B cell (primary cell): Measurements from ENCODE around the gene LIPC. TPM values are rescaled to one million over a fixed set of nuclear protein-coding genes. Genes with fewer than 3 reads are reported as not detected.

Experiments used
- ATAC-seq: fragments of 200-7000 bp; cut with Tn5 transposase; one replicate; pipeline ENCODE4 v1.10.0; 2021; ENCODE audit warnings: low read depth, mild to moderate bottlenecking, moderate number of reproducible peaks, moderate library complexity
- CTCF ChIA-PET: fragments of 350-600 bp; sonication (Branson Sonifier 250); formaldehyde crosslinking; loops from one replicate; lab custom pipeline; 2021; ENCODE audit warnings: antibody characterized with exemption, inconsistent platforms; lab: Charles Lee
- POLR2A ChIA-PET: fragments of 350-600 bp; sonication (Branson Sonifier 250); formaldehyde crosslinking; loops from one replicate; lab custom pipeline; 2021; ENCODE audit warnings: antibody characterized with exemption; lab: Charles Lee
- DNase-seq: peaks from one replicate; pipeline ENCODE4 v3.0.0; 2013
- H2AFZ ChIP-seq: 2 replicates; pipeline ENCODE4 v1.6.1; 2012; ENCODE audit warnings: mild to moderate bottlenecking, low read depth, low read length; ENCODE audit not compliant: insufficient read depth, poor library complexity, severe bottlenecking
- H3K27ac ChIP-seq, 2 donors: 1 replicate in 1 of 2; 2 replicates in 1 of 2; pipeline ENCODE4 v1.5.1; 2012 to 2013; ENCODE audit warnings: low read length in 2 of 2, mild to moderate bottlenecking in 2 of 2, moderate library complexity in 1 of 2
- H3K27me3 ChIP-seq, 4 experiments: fragments of 200-600 bp in 1 of 4; sonication (generic) in 1 of 4; replicated peaks in 1 of 4; 1 replicate in 2 of 4; 2 replicates in 2 of 4; pipeline versions ENCODE4 v1.6.1 to v1.7.0; 2013 to 2016; ENCODE audit warnings: low read length in 3 of 4, mild to moderate bottlenecking in 2 of 4, mixed read lengths in 1 of 4, moderate library complexity in 1 of 4; ENCODE audit not compliant: insufficient read depth in 4 of 4, control insufficient read depth in 3 of 4; ENCODE audit errors: control extremely low read depth in 1 of 4
- H3K36me3 ChIP-seq, 2 experiments: replicated peaks in 1 of 2; 1 replicate in 1 of 2; 2 replicates in 1 of 2; pipeline versions ENCODE4 v1.6.1 to v1.7.1; 2013; ENCODE audit warnings: low read length in 1 of 2; ENCODE audit not compliant: insufficient read depth in 2 of 2, control insufficient read depth in 1 of 2; ENCODE audit errors: control extremely low read depth in 1 of 2, extremely low read depth in 1 of 2
- H3K4me1 ChIP-seq, 2 donors: fragments of 200-600 bp in 1 of 2; sonication (generic) in 1 of 2; 1 replicate in 1 of 2; 2 replicates in 1 of 2; pipeline versions ENCODE4 v1.5.1 to v1.6.1; 2013 to 2017; ENCODE audit warnings: low read length in 2 of 2; ENCODE audit not compliant: control insufficient read depth in 2 of 2, insufficient read depth in 2 of 2
- H3K4me2 ChIP-seq: replicated peaks from 2 replicates; pipeline ENCODE3; 2012; ENCODE audit warnings: mild to moderate bottlenecking, low read depth, low read length; ENCODE audit not compliant: poor library complexity, severe bottlenecking
- H3K4me3 ChIP-seq, 5 experiments: fragments of 200-600 bp in 1 of 5; sonication (generic) in 1 of 5; 1 replicate in 3 of 5; 2 replicates in 2 of 5; pipeline versions ENCODE4 v1.5.1 to v1.7.0; 2011 to 2016; ENCODE audit warnings: low read length in 4 of 5, mild to moderate bottlenecking in 4 of 5, low read depth in 2 of 5, control low read depth in 1 of 5, moderate library complexity in 1 of 5; ENCODE audit not compliant: insufficient read depth in 1 of 5; ENCODE audit errors: control extremely low read depth in 1 of 5, extremely low read depth in 1 of 5
- H3K79me2 ChIP-seq: fragments of 200-600 bp; sonication (generic); one replicate; pipeline ENCODE4 v1.6.0; 2016; ENCODE audit warnings: low read length; ENCODE audit not compliant: control insufficient read depth, insufficient read depth
- H3K9ac ChIP-seq: fragments of 200-600 bp; sonication (generic); 2 replicates; pipeline ENCODE4 v1.6.1; 2017; ENCODE audit warnings: mild to moderate bottlenecking, low read length, moderate library complexity
- H3K9me3 ChIP-seq, 3 donors: one replicate each; pipeline versions ENCODE4 v1.6.1 to v1.7.1; 2013; ENCODE audit warnings: low read length in 2 of 3; ENCODE audit not compliant: control insufficient read depth in 2 of 3, insufficient read depth in 1 of 3; ENCODE audit errors: control extremely low read depth in 1 of 3
- H4K20me1 ChIP-seq: 2 replicates; pipeline ENCODE4 v1.6.0; 2012; ENCODE audit warnings: mild to moderate bottlenecking, low read length; ENCODE audit not compliant: insufficient read depth, control insufficient read depth, poor library complexity, severe bottlenecking
- H3K27ac Mint-ChIP-seq: one replicate; pipeline ENCODE4 v1.8.0; 2021; ENCODE audit warnings: mixed read lengths
- H3K27me3 Mint-ChIP-seq: one replicate; pipeline ENCODE4 v1.8.0; 2021; ENCODE audit warnings: mixed read lengths
- H3K4me1 Mint-ChIP-seq: one replicate; pipeline ENCODE4 v1.8.0; 2021; ENCODE audit warnings: mixed read lengths
- H3K4me3 Mint-ChIP-seq: one replicate; pipeline ENCODE4 v1.8.0; 2021; ENCODE audit warnings: mixed read lengths
- H3K9me3 Mint-ChIP-seq: one replicate; pipeline ENCODE4 v1.8.0; 2022; ENCODE audit warnings: mixed read lengths; ENCODE audit not compliant: insufficient read depth
- EZH2 ChIP-seq: IDR thresholded peaks from 2 replicates; pipeline ENCODE4 v1.6.1; 2012; ENCODE audit warnings: borderline replicate concordance, low read depth, mild to moderate bottlenecking, moderate library complexity, low read length; ENCODE audit not compliant: insufficient read depth, poor library complexity, severe bottlenecking
- WGBS: methylation state at CpG from one replicate; pipeline ENCODE4 v1.1.5; 2013; ENCODE audit warnings: missing lambda C conversion rate; ENCODE audit not compliant: insufficient coverage; 5-methylcytosine and 5-hydroxymethylcytosine counted together
- intact Hi-C: fragments of 100-400 bp; cut with micrococcal nuclease; formaldehyde crosslinking; loops from one replicate; pipeline ENCODE4 v1.10.0; 2022
- polyA plus RNA-seq: library from polyadenylated mRNA; depleted of rRNA; stranded (reverse); fragments of >200 nt; gene quantifications from 2 replicates; pipeline ENCODE4 v1.2.3, GENCODE V29; 2012
- total RNA-seq, 2 donors: library from RNA; stranded (reverse); fragments of 120-200 nt in 1 of 2; gene quantifications; 1 replicate in 1 of 2; 2 replicates in 1 of 2; pipeline versions ENCODE4 v1.2.3 to v1.2.4, GENCODE V29; 2013 to 2022
- TF ChIP-seq, protein P1 (sequence below): fragments of 200-600 bp; IDR thresholded peaks from one replicate; pipeline ENCODE4 v1.8.0; 2022; ENCODE audit warnings: antibody characterized with exemption, mild to moderate bottlenecking

Gene LIPC
- total and polyA plus RNA-seq, 2 donors (not counting 1 experiment from before 2014, with no cell fraction given), result not detected

- Histone ChIP-seq H2AFZ (no peak overlapping the region), H3K36me3 (no peaks in the 10 kb centered on the region), H3K4me2 (no peak overlapping the region), H3K9me3 (peaks cover 0 to 4% (median 0%) of the 10 kb centered on the region in 3 donors), H3K27me3 (peaks cover 0 to 5% (median 0%) of the 10 kb centered on the region in 4 experiments), H3K9ac (no peak overlapping the region), H4K20me1 (no peaks in the 10 kb centered on the region), H3K4me1 (no peaks in the 10 kb centered on the region), H3K27ac (no peak overlapping the region), H3K79me2 (no peaks in the 10 kb centered on the region), H3K4me3 (no peak overlapping the region)
- no CpG with 5 or more reads among the region's 1 CpG for WGBS
- POLR2A ChIA-PET, result no interaction called here
- H3K4me1 Mint-ChIP-seq, result no peaks in the 10 kb centered on the region
- TF ChIP-seq, protein P1, sequence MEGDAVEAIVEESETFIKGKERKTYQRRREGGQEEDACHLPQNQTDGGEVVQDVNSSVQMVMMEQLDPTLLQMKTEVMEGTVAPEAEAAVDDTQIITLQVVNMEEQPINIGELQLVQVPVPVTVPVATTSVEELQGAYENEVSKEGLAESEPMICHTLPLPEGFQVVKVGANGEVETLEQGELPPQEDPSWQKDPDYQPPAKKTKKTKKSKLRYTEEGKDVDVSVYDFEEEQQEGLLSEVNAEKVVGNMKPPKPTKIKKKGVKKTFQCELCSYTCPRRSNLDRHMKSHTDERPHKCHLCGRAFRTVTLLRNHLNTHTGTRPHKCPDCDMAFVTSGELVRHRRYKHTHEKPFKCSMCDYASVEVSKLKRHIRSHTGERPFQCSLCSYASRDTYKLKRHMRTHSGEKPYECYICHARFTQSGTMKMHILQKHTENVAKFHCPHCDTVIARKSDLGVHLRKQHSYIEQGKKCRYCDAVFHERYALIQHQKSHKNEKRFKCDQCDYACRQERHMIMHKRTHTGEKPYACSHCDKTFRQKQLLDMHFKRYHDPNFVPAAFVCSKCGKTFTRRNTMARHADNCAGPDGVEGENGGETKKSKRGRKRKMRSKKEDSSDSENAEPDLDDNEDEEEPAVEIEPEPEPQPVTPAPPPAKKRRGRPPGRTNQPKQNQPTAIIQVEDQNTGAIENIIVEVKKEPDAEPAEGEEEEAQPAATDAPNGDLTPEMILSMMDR, result no peak
- no peak for TF ChIP-seq EZH2
- peaks cover 5% of the 10 kb centered on the region for H3K27me3 Mint-ChIP-seq
- CTCF ChIA-PET, result no interaction called here
- no peak overlapping the region for H3K4me3 Mint-ChIP-seq
- intact Hi-C loops, result no loop called here
- DNase-seq, result no peak
- no peak overlapping the region for H3K27ac Mint-ChIP-seq
- no peak for ATAC-seq
- no peaks in the 10 kb centered on the region for H3K9me3 Mint-ChIP-seq
Observed at GRCh38 chr15:58494567-58494966, 62.8 kb downstream of the LIPC start.

- H2AFZ ChIP-seq, result no peak overlapping the region
- H4K20me1 ChIP-seq, result no peaks in the 10 kb centered on the region
- H3K27me3 Mint-ChIP-seq, result peaks cover 5% of the 10 kb centered on the region
- H3K4me3 Mint-ChIP-seq, result no peak overlapping the region
- no peak overlapping the region for H3K4me2 ChIP-seq
- 80% methylated on average over 1 of the region's 3 CpGs for WGBS
- H3K4me1 ChIP-seq, result no peaks in the 10 kb centered on the region
- no peak overlapping the region for H3K9ac ChIP-seq
- no peaks in the 10 kb centered on the region for H3K4me1 Mint-ChIP-seq
- H3K27me3 ChIP-seq, result peaks cover 0 to 8% (median 0%) of the 10 kb centered on the region in 4 experiments
- no peaks in the 10 kb centered on the region for H3K36me3 ChIP-seq
- ATAC-seq (no peak), DNase-seq (no peak)
- no peaks in the 10 kb centered on the region for H3K9me3 ChIP-seq
- no peaks in the 10 kb centered on the region for H3K79me2 ChIP-seq
- CTCF ChIA-PET, result no interaction called here
- intact Hi-C loops, result no loop called here
- H3K4me3 ChIP-seq, result no peak overlapping the region
- no peak for TF ChIP-seq EZH2
- TF ChIP-seq, protein P1, result no peak
- H3K27ac Mint-ChIP-seq, result no peak overlapping the region
- H3K27ac ChIP-seq, result no peak overlapping the region
- no peaks in the 10 kb centered on the region for H3K9me3 Mint-ChIP-seq
- POLR2A ChIA-PET, result no interaction called here
Observed at GRCh38 chr15:58495891-58496408, 64.2 kb downstream of the LIPC start.
